Keratinocyte (primary cell): ENCODE results near the gene COL20A1.

Source experiments
- EZH2 ChIP-seq: IDR thresholded peaks from one replicate; pipeline ENCODE4 v1.6.1; 2012; ENCODE audit warnings: inconsistent platforms, mild to moderate bottlenecking, low read length, moderate library complexity
- TF ChIP-seq, protein P1 (sequence below), 3 experiments: IDR thresholded peaks in 1 of 3; conservative IDR thresholded peaks in 1 of 3; optimal IDR thresholded peaks in 1 of 3; 2 replicates in 2 of 3; 3 replicates in 1 of 3; pipeline versions ENCODE3 to v1.5.1; 2011; ENCODE audit warnings: low read length in 3 of 3, mild to moderate bottlenecking in 3 of 3, moderate library complexity in 2 of 3, control low read depth in 1 of 3, inconsistent platforms in 1 of 3; ENCODE audit not compliant: insufficient read depth in 2 of 3; ENCODE audit errors: extremely low read depth in 1 of 3

DNA sequence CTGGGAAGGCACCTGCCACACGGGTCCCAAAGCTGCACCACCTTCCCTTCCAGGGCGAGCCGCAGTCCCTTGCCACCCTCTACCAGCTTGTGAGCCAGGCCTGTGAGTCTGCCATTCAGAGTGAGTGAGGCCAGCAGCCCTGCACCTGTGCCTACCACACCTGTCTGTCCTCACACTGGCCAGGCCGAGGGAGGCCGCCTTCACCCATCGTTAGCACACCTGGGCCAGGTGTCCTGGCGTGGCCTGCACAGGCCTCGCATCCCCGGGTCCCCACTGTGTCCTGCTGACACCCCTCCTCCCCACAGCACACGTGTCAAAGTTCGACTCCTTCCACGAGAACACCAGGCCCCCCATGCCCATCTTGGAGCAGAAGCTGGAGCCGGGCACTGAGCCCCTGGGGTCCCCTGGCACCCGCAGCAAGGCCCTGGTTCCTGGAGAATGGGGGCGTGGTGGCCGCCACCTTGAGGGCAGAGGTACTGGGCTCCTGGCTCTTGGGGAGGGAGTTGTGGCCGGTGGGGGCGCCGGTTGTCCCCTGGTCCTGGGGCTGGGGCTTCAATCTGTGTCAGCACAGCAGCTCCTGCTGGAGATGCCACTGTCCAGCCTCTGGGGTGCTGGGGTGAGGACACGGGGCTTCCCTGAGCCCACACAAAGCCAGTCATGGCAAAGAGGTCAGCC is 35.2 kb downstream of the COL20A1 start:
- TF ChIP-seq EZH2 = no peak
- TF ChIP-seq, protein P1, sequence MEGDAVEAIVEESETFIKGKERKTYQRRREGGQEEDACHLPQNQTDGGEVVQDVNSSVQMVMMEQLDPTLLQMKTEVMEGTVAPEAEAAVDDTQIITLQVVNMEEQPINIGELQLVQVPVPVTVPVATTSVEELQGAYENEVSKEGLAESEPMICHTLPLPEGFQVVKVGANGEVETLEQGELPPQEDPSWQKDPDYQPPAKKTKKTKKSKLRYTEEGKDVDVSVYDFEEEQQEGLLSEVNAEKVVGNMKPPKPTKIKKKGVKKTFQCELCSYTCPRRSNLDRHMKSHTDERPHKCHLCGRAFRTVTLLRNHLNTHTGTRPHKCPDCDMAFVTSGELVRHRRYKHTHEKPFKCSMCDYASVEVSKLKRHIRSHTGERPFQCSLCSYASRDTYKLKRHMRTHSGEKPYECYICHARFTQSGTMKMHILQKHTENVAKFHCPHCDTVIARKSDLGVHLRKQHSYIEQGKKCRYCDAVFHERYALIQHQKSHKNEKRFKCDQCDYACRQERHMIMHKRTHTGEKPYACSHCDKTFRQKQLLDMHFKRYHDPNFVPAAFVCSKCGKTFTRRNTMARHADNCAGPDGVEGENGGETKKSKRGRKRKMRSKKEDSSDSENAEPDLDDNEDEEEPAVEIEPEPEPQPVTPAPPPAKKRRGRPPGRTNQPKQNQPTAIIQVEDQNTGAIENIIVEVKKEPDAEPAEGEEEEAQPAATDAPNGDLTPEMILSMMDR (optimal IDR thresholded peaks at IDR 0.05 in 1 of 3, IDR thresholded peaks at IDR 0.05 in 1 of 3, conservative IDR thresholded peaks at IDR 0.05 in 1 of 3; ENCODE audit: extremely low read depth in 1 of 3, insufficient read depth in 2 of 3, low read length in 3 of 3) = no peak
